ENCODE data around the gene GNG4. TPM values are rescaled to one million over a fixed set of nuclear protein-coding genes. Genes with fewer than 3 reads are reported as not detected.
A peak's percentile ranks its signal among the peaks of the same experiment; 100 is the strongest.

The GNG4 gene
- total and polyA plus RNA-seq, 3 donors from 2014 or later = 2.9 to 3.3 (median 3.2) TPM

DNA sequence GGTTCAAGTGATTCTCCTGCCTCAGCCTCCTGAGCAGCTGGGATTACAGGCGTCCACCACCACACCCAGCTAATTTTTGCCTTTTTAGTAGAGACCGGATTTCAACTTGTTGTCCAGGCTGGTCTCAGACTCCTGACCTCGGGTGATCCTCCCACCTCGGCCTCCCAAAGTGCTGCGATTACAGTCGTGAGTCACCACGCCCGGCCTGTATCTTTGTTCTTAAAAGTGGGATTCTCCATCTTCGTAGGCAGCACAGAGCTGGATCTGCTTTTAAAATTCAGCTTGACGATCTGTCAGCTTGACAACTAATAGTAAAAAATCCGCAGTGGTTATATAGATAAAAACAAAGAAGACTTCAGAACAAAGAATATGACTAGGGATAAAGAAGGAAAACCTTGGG is 2.8 kb upstream of the GNG4 start:
- no peak for TF ChIP-seq POLR2A (IDR thresholded peaks at IDR 0.05)
- TF ChIP-seq, protein P1, sequence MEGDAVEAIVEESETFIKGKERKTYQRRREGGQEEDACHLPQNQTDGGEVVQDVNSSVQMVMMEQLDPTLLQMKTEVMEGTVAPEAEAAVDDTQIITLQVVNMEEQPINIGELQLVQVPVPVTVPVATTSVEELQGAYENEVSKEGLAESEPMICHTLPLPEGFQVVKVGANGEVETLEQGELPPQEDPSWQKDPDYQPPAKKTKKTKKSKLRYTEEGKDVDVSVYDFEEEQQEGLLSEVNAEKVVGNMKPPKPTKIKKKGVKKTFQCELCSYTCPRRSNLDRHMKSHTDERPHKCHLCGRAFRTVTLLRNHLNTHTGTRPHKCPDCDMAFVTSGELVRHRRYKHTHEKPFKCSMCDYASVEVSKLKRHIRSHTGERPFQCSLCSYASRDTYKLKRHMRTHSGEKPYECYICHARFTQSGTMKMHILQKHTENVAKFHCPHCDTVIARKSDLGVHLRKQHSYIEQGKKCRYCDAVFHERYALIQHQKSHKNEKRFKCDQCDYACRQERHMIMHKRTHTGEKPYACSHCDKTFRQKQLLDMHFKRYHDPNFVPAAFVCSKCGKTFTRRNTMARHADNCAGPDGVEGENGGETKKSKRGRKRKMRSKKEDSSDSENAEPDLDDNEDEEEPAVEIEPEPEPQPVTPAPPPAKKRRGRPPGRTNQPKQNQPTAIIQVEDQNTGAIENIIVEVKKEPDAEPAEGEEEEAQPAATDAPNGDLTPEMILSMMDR (IDR thresholded peaks at IDR 0.05) = no peak
- H3K36me3 ChIP-seq (ENCODE audit: low read depth, missing control alignments) = no peaks in the 10 kb centered on the region
- DNase-seq = no peak
- no peaks in the 10 kb centered on the region for H3K9me3 ChIP-seq
- H3K4me1 ChIP-seq = peaks cover 9% of the 10 kb centered on the region
- no peaks in the 10 kb centered on the region for H3K27me3 ChIP-seq
- intact Hi-C loops (cut with DNase I; ENCODE audit: low total_unique reads) = no loop called here
- no peak overlapping the region for H3K27ac ChIP-seq
- H3K4me3 ChIP-seq = no peak overlapping the region
- WGBS, 2 donors = 84 to 85% methylated on average over 11 of the region's 11 CpGs

DNA sequence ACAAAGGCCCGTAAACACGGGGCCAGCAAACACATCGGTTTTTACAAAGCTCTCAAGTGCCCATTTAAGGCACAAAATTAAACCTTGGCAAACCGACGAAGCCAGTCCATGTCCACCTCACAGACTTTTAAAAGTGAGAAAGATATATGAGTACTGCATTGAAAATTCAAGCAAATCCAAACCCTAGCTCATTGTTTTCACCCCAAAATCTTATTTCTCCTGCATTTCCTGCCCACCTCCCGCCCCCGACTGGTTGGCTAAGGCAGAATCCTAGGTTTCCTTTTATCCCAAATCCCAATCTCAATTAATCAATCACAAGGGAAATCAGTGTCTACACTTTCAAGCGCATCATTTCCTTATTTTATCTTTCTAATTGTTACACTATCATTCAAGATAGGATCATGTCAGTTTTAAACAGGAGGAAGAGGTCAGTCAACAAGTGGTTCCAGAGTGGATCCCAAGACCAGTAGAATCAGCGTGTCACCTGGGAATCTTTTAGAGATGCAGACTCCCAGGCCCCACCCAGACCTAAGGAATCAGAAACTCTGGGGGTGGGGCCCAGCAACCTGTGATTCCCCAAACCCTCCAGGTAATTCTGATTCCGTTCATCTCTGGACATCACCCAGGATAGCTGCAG is 1.7 kb upstream of the GNG4 start:
- H3K36me3 ChIP-seq (ENCODE audit: low read depth, missing control alignments) = no peaks in the 10 kb centered on the region
- H3K27ac ChIP-seq = no peak overlapping the region
- intact Hi-C loops (cut with DNase I; ENCODE audit: low total_unique reads) = no loop called here
- peak overlapping the region; percentile 41 to 60 for H3K4me3 ChIP-seq
- peaks cover 9% of the 10 kb centered on the region for H3K4me1 ChIP-seq
- no peak for DNase-seq
- TF ChIP-seq, protein P1 (IDR thresholded peaks at IDR 0.05) = no peak
- TF ChIP-seq POLR2A (IDR thresholded peaks at IDR 0.05) = no peak
- H3K9me3 ChIP-seq = no peaks in the 10 kb centered on the region
- WGBS, 2 donors = 27 to 32% methylated on average over 10 of the region's 10 CpGs
- H3K27me3 ChIP-seq = no peaks in the 10 kb centered on the region

DNA sequence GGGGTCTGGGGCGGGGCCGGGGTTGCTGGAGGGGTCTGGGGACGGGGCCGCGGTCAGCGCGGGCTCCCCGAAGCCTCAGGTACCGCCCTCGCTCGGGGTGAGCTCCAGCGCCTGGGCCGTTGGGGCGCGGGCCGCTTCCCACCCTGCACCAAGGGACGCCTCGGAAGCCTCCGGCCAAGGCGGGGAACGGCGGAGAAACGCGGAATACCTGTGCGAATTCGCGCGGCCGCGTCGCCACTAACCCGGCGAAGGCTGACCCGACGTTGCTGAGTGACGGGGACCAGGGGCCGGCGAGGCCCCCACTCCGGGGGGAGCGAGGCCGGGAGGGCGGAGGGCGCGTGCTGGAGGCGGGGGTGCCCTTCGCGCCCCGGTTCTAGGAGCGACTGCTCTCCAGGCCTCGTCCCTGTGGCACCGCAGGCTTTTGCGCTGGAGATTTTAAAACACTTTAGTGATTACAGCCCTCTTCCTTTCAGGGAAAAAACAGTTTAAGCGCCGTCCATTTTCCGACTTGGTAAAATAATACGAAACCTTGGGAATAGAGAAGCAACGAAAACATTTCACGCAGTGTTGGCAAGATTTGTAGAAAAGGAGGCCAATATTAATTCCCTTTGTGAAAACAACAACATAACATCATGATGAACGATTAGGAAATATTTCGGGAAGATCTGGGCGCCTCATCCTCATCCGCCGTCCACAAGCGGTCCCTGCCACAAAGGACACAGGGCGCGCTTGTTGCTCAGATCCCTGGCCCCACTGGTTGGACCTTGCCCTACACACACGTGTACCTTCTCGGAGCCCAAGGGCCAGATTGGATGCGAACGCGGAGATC is 971 bp upstream of the GNG4 start:
- H3K36me3 ChIP-seq (ENCODE audit: low read depth, missing control alignments) = no peaks in the 10 kb centered on the region
- H3K27me3 ChIP-seq = no peaks in the 10 kb centered on the region
- H3K4me1 ChIP-seq = peaks cover 9% of the 10 kb centered on the region
- no peak for DNase-seq
- TF ChIP-seq, protein P1 (IDR thresholded peaks at IDR 0.05) = no peak
- TF ChIP-seq POLR2A (IDR thresholded peaks at IDR 0.05) = no peak
- peak overlapping the region; percentile 41 to 60 for H3K4me3 ChIP-seq
- no peaks in the 10 kb centered on the region for H3K9me3 ChIP-seq
- intact Hi-C loops (cut with DNase I; ENCODE audit: low total_unique reads) = no loop called here
- no peak overlapping the region for H3K27ac ChIP-seq
- WGBS, 2 donors = 3% methylated on average over 47 to 70 of the region's 71 CpGs

DNA sequence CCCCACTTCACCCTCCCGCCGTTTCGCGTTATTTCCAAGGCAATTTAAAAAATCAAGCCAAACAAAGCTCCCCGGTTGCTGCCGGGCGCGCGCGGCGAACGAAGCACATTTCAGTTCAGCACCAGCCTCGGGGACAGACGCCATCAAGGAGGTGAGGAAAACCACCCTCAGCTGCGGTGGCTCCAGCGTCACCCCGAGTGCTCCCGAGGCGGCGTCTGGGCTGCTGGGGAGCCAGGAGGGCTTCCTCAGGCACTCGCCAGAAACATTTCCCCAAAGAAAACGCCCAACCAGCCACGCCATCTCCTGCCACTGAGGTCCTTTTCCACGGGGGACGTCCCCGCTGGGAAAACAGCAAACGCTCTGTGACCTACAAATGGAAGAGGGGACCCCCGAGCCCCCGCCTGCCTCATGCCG is 623 bp downstream of the GNG4 start:
- Histone ChIP-seq H3K4me3 (peak overlapping the region; percentile 41 to 60), H3K27me3 (no peaks in the 10 kb centered on the region), H3K27ac (no peak overlapping the region), H3K36me3 (ENCODE audit: low read depth, missing control alignments) (no peaks in the 10 kb centered on the region), H3K4me1 (peaks cover 9% of the 10 kb centered on the region), H3K9me3 (no peaks in the 10 kb centered on the region)
- TF ChIP-seq POLR2A (IDR thresholded peaks at IDR 0.05) = no peak
- TF ChIP-seq, protein P1 (IDR thresholded peaks at IDR 0.05) = no peak
- DNase-seq = peak; percentile 59
- intact Hi-C loops (cut with DNase I; ENCODE audit: low total_unique reads) = no loop called here
- WGBS, 2 donors = 0 to 1% methylated on average over 19 to 28 of the region's 30 CpGs
